Measurements from ENCODE around the gene GPR137.

GRCh38 chr11:64255135-64256128, 30.2 kb upstream of the GPR137 start:
- TF ChIP-seq, protein P1, sequence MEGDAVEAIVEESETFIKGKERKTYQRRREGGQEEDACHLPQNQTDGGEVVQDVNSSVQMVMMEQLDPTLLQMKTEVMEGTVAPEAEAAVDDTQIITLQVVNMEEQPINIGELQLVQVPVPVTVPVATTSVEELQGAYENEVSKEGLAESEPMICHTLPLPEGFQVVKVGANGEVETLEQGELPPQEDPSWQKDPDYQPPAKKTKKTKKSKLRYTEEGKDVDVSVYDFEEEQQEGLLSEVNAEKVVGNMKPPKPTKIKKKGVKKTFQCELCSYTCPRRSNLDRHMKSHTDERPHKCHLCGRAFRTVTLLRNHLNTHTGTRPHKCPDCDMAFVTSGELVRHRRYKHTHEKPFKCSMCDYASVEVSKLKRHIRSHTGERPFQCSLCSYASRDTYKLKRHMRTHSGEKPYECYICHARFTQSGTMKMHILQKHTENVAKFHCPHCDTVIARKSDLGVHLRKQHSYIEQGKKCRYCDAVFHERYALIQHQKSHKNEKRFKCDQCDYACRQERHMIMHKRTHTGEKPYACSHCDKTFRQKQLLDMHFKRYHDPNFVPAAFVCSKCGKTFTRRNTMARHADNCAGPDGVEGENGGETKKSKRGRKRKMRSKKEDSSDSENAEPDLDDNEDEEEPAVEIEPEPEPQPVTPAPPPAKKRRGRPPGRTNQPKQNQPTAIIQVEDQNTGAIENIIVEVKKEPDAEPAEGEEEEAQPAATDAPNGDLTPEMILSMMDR (conservative IDR thresholded peaks at IDR 0.05; ENCODE audit: low read length): no peak
- no peak for TF ChIP-seq EZH2phosphoT487 (IDR thresholded peaks at IDR 0.05; ENCODE audit: borderline replicate concordance, low read depth, low read length)

Data from OCI-LY7 (cell line).